Activated naive CD4-positive, alpha-beta T cell treated with anti-CD3 and anti-CD28 coated beads for 36 hours (primary cell): Measurements from ENCODE around the gene PRG2. TPM values are rescaled to one million over a fixed set of nuclear protein-coding genes. Genes with fewer than 3 reads are reported as not detected.
"Not testable (repeated sequence)": the region's sequence is repeated elsewhere in the genome, so short reads cannot be mapped to it uniquely, and the experiment has no call there.

Experiments used
- CTCF ChIA-PET: fragments of 350-600 bp; sonication (Branson Sonifier 250); formaldehyde crosslinking; loops from one replicate; lab custom pipeline; 2021; ENCODE audit warnings: antibody characterized with exemption; lab: Charles Lee
- DNase-seq: peaks from one replicate; pipeline ENCODE4 v3.0.0-alpha.2; 2020
- H3K27ac Mint-ChIP-seq: one replicate; pipeline ENCODE4 v1.8.0; 2021; ENCODE audit warnings: mild to moderate bottlenecking, mixed read lengths
- H3K27me3 Mint-ChIP-seq: one replicate; pipeline ENCODE4 v1.8.0; 2021; ENCODE audit warnings: low read depth, mixed read lengths
- H3K36me3 Mint-ChIP-seq: one replicate; pipeline ENCODE4 v1.8.0; 2021; ENCODE audit warnings: low read depth, mixed read lengths
- H3K4me1 Mint-ChIP-seq: one replicate; pipeline ENCODE4 v1.8.0; 2021; ENCODE audit warnings: low read depth, mixed read lengths
- H3K4me3 Mint-ChIP-seq: one replicate; pipeline ENCODE4 v1.8.0; 2021; ENCODE audit warnings: mild to moderate bottlenecking, moderate library complexity, mixed read lengths
- H3K9me3 Mint-ChIP-seq: one replicate; pipeline ENCODE4 v1.8.0; 2021; ENCODE audit warnings: mixed read lengths
- intact Hi-C: fragments of 100-400 bp; cut with micrococcal nuclease; formaldehyde crosslinking; loops from one replicate; pipeline ENCODE4 v1.15.1; 2023
- total RNA-seq, 2 experiments: library from RNA; stranded (reverse); gene quantifications; one replicate each; pipeline ENCODE4 v1.2.3, GENCODE V29; 2021

PRG2 gene
- total RNA-seq, 2 experiments from 2014 or later = 1.0 TPM

GRCh38 chr11:57374966-57375365 lies 15.5 kb downstream of the PRG2 start:
- no peaks in the 10 kb centered on the region for H3K9me3 Mint-ChIP-seq
- H3K4me3 Mint-ChIP-seq = no peak overlapping the region
- no peak overlapping the region for H3K27ac Mint-ChIP-seq
- H3K27me3 Mint-ChIP-seq = peaks cover 7% of the 10 kb centered on the region
- no peak for DNase-seq
- no peaks in the 10 kb centered on the region for H3K36me3 Mint-ChIP-seq
- intact Hi-C loops = no loop called here
- no peaks in the 10 kb centered on the region for H3K4me1 Mint-ChIP-seq
- CTCF ChIA-PET = no interaction called here

DNA sequence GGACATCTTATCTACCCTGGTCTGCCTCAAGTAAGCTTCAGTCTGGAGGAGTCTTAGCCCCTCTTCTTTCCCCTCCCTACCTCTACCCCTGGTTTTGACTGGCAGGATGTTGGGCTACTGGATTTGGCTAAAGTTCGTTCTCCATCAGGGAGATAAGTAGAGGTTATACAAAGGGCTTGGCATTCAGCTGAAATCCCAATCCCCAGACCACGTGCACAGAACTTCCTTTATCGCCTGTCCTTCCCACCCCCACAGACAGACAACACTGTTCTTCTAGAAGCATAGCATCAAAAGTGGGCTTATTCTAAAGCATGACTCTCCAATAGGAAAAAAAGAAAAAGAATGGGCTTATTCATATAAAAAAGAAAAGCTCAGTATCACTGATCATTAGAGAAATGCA lies 17.3 kb downstream of the PRG2 start:
- H3K27ac Mint-ChIP-seq = no peak overlapping the region
- H3K36me3 Mint-ChIP-seq = no peaks in the 10 kb centered on the region
- CTCF ChIA-PET = interaction anchor here (1.0 to 1.2 kb wide), 2 partner anchors 26 to 85 kb away, joined by 3 read pairs; no protein-coding TSS in a partner anchor
- no peaks in the 10 kb centered on the region for H3K9me3 Mint-ChIP-seq
- intact Hi-C loops = no loop called here
- peaks cover 3% of the 10 kb centered on the region for H3K27me3 Mint-ChIP-seq
- no peaks in the 10 kb centered on the region for H3K4me1 Mint-ChIP-seq
- no peak for DNase-seq
- H3K4me3 Mint-ChIP-seq = no peak overlapping the region

- DNase-seq = no peak
- Mint-ChIP-seq H3K4me3 (no peak overlapping the region), H3K9me3 (no peaks in the 10 kb centered on the region), H3K4me1 (no peaks in the 10 kb centered on the region), H3K36me3 (no peaks in the 10 kb centered on the region), H3K27ac (no peak overlapping the region), H3K27me3 (no peaks in the 10 kb centered on the region)
- intact Hi-C loops = no loop called here
- CTCF ChIA-PET = interaction anchor here (0.6 to 1.2 kb wide), 2 partner anchors 73 to 87 kb away, joined by 4 to 5 read pairs; no protein-coding TSS in a partner anchor
These were observed 19.5 kb downstream of the PRG2 start for GRCh38 chr11:57370941-57371340.

DNA sequence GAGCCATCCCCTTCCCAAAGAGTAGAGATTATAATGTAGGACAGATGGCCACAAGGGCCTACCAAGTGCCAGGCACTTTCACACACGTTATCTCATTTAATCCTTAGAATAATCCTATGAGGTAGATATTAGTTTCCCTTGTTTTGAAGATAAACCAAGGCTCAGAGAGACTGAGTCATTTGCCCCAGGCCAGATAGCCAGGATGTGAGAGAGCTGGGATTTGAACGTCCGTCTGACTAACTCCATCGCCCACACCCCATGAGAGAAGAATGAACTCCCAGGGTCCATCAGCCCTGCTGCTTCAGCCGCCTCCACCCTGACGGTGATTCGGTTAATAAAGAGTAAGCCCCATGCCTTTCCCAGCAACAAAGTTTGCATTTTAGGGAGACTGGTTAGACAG lies 20.2 kb downstream of the PRG2 start:
- CTCF ChIA-PET = interaction anchor here (1.2 kb wide), 1 partner anchor 88 kb away, joined by 5 read pairs; no protein-coding TSS in a partner anchor
- no peak for DNase-seq

DNA sequence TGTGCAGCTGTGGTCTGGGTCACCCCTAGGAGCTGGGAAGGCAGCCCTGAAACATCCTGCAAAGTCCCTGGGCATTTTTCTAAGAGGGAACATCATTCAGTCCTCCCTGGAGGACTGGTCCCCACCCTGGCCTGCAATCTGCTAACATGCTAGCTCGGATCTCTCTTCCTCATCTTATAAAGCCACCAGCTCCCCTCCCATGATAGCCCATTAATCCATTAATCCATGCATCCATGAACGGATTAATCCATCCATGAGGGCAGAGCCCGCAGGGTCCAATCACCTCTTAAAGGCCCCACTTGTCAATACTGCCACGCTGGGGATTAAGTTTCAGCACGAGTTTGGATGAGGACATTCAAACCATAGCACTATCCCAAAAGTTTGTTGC lies 21.6 kb downstream of the PRG2 start:
- DNase-seq = no peak
- Mint-ChIP-seq H3K9me3 (no peaks in the 10 kb centered on the region), H3K4me3 (no peak overlapping the region), H3K27me3 (no peaks in the 10 kb centered on the region), H3K36me3 (no peaks in the 10 kb centered on the region), H3K4me1 (no peaks in the 10 kb centered on the region), H3K27ac (no peak overlapping the region)
- intact Hi-C loops = no loop called here
- CTCF ChIA-PET = no interaction called here

More for the DNA sequence above, 20.2 kb downstream of the PRG2 start:
- H3K27ac Mint-ChIP-seq = no peak overlapping the region
- no peak overlapping the region for H3K4me3 Mint-ChIP-seq
- no peaks in the 10 kb centered on the region for H3K27me3 Mint-ChIP-seq
- intact Hi-C loops = no loop called here
- no peaks in the 10 kb centered on the region for H3K4me1 Mint-ChIP-seq
- H3K36me3 Mint-ChIP-seq = no peaks in the 10 kb centered on the region
- H3K9me3 Mint-ChIP-seq = no peaks in the 10 kb centered on the region

DNA sequence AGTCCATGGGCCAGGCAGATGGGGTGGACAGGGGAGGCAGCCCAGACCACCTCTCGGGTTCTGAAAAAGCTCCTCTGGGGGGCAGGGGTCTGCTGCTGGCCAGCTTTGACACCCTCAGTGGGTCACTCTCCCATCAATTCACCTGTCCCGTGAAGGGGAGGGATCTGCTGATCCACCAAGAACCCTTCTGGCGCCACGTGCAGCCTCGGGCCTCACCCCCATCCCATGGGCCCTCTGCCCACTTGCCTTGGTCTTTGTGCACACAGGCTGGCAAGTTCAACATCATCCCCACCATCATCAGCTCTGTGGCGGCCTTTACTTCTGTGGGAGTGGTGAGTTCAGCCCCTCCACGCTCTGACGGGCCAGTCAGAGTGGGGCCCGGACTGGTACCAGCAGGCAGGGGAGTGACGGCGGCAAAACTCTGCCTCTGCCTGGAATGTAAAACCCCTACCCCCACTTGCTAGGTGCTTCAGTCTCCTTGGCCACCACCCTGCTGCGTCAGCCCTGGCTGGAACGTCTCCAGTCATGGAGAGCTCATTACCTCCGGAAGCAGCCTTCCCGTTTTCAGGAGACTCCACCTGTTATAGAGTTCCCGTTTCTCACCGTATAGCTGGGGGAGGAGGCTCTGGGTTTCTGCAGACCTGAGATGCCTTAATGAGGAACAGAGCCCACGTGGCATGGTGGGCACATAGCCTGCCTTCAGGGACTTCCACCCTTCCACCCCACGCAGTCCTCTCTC lies 22.2 kb downstream of the PRG2 start:
- H3K27ac Mint-ChIP-seq = no peak overlapping the region
- DNase-seq = no peak
- H3K4me3 Mint-ChIP-seq = no peak overlapping the region
- no peaks in the 10 kb centered on the region for H3K27me3 Mint-ChIP-seq
- H3K9me3 Mint-ChIP-seq = no peaks in the 10 kb centered on the region
- CTCF ChIA-PET = interaction anchor here (1.4 kb wide), 1 partner anchor 89 kb away, joined by 3 read pairs; no protein-coding TSS in a partner anchor
- intact Hi-C loops = no loop called here
- H3K36me3 Mint-ChIP-seq = no peaks in the 10 kb centered on the region
- no peaks in the 10 kb centered on the region for H3K4me1 Mint-ChIP-seq

GRCh38 chr11:57364851-57365660 lies 25.4 kb downstream of the PRG2 start:
- Mint-ChIP-seq H3K4me3 (no peak overlapping the region), H3K36me3 (no peaks in the 10 kb centered on the region), H3K27me3 (peaks cover 5% of the 10 kb centered on the region), H3K9me3 (no peaks in the 10 kb centered on the region), H3K4me1 (no peaks in the 10 kb centered on the region), H3K27ac (no peak overlapping the region)
- intact Hi-C loops = no loop called here
- CTCF ChIA-PET = interaction anchor here (0.8 kb wide), 1 partner anchor 92 kb away, joined by 5 read pairs; no protein-coding TSS in a partner anchor
- DNase-seq = no peak

DNA sequence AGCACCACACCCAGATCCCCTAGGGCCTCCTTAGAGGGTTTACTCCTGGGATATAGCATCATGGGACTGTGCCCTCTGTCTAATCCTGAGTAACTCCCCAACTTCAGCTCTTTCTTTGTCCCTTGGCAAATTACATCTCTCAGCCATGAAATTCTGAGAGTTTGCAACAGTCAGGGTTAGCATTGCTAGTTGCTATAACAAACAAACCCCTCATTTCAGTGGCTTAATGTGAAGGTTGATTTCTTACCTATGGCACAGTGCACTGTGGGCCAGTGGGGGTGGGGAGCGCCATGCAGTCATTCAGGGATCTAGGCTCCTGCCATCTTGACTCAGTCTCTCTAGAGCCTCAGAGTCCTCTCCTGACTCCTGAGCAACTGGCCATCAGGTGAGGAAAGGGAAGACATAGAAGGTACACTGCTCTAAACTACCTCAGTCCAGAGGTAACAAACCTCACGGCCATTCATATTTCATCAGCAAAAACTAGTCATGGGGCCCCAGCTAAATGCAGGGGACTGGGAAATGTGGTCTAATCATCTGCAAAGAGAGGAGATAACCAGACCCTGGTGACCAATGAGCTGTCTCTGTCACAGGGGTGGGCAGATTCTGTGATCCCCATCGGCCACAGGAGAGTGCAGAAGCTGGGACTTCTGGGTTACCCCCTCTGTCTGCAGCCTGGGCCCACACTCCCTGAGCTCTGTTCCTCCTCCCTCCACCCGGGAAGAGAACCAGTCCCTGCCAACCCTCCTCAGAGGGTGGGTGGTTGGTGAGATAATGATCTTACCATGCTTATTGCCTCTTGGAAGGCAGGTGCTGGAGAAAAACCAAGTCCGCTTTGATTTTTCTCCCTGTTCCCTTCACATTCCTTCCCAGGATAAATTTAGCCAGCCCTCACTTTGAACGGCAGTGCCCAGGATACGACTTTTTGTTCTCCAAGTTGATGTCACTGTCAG lies 27.0 kb downstream of the PRG2 start:
- no peak overlapping the region for H3K4me3 Mint-ChIP-seq
- H3K27me3 Mint-ChIP-seq = peaks cover 5% of the 10 kb centered on the region
- no peak for DNase-seq
- H3K27ac Mint-ChIP-seq = no peak overlapping the region
- no peaks in the 10 kb centered on the region for H3K9me3 Mint-ChIP-seq
- CTCF ChIA-PET = interaction anchor here (0.7 to 1.8 kb wide), 5 partner anchors 13 to 120 kb away, joined by 3 to 8 read pairs (median 5); no protein-coding TSS in a partner anchor
- intact Hi-C loops = no loop called here
- no peaks in the 10 kb centered on the region for H3K36me3 Mint-ChIP-seq
- no peaks in the 10 kb centered on the region for H3K4me1 Mint-ChIP-seq

DNA sequence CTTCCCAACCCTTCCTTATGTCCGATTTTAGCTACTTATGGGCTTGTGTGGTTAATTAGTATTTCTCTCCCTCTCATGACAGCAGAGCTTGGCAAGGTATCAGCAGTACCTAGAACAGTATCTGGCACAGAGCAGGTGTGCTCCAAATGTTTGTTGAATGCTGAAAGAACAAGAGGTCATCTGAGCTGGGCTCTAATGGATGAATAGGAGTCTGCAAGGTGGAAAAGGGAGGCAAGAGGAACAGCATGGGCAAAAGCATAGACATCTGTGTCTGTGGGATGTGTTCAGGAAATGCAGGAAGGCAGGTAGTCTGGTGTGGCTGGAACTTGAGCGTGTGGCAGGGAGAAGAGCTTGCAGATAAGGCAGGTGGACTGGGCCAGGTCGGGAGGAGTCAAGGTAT lies 28.5 kb downstream of the PRG2 start:
- intact Hi-C loops = no loop called here
- no peaks in the 10 kb centered on the region for H3K4me1 Mint-ChIP-seq
- no peaks in the 10 kb centered on the region for H3K36me3 Mint-ChIP-seq
- no peak overlapping the region for H3K4me3 Mint-ChIP-seq
- no peak for DNase-seq
- no peaks in the 10 kb centered on the region for H3K9me3 Mint-ChIP-seq
- H3K27ac Mint-ChIP-seq = no peak overlapping the region
- CTCF ChIA-PET = interaction anchor here (0.9 to 1.8 kb wide), 6 partner anchors 11 to 164 kb away, joined by 3 to 8 read pairs (median 4); no protein-coding TSS in a partner anchor
- peaks cover 5% of the 10 kb centered on the region for H3K27me3 Mint-ChIP-seq

DNA sequence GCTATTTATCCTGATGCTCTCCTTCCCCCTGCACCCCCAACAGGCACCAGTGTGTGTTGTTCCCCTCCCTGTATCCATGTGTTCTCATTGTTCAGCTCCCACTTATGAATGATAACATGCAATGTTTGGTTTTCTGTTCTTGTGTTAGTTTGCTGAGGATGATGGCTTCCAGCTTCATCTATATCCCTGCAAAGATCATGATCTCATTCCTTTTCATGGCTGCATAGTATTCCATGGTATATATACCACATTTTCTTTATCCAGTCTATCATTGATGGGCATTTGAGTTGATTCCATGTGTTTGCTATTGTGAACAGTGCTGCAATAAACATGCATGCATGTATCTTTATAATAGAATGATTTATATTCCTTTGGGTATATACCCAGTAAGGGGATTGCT lies 29.0 kb downstream of the PRG2 start:
- H3K27me3 Mint-ChIP-seq, DNase-seq: not testable (repeated sequence)

DNA sequence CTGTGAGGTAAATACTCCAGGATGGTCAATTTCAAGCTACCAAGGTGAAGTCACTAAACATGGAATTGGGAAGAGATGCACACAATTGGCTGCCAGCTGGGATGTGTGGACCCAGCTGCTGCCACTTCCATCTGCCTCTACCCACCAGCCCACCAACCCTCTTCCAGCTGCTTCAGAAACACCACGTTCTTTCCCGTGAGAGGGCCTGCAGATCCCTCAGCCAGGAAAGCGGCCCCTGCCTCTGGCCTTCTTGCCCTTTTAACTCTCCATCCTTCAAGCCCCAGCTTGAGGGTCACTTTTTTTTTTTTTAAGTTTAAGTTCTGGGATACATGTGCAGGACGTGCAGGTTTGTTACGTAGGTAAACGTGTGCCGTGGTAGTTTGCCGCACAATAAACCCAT lies 29.5 kb downstream of the PRG2 start:
- H3K27me3 Mint-ChIP-seq = peaks cover 7% of the 10 kb centered on the region
- CTCF ChIA-PET = interaction anchor here (0.6 to 2.5 kb wide), 6 partner anchors 11 to 1153 kb away, joined by 3 to 9 read pairs (median 6); no protein-coding TSS in a partner anchor
- no peaks in the 10 kb centered on the region for H3K4me1 Mint-ChIP-seq

More for the DNA sequence above, 29.0 kb downstream of the PRG2 start:
- intact Hi-C loops, H3K36me3 Mint-ChIP-seq, H3K4me1 Mint-ChIP-seq, H3K9me3 Mint-ChIP-seq, H3K4me3 Mint-ChIP-seq, H3K27ac Mint-ChIP-seq: not testable (repeated sequence)
- CTCF ChIA-PET = interaction anchor here (1.4 to 2.3 kb wide), 5 partner anchors 11 to 155 kb away, joined by 5 to 9 read pairs (median 7); no protein-coding TSS in a partner anchor

More for the DNA sequence above, 29.5 kb downstream of the PRG2 start:
- no peak for DNase-seq
- Mint-ChIP-seq H3K36me3 (no peaks in the 10 kb centered on the region), H3K27ac (no peak overlapping the region), H3K4me3 (no peak overlapping the region), H3K9me3 (no peaks in the 10 kb centered on the region)
- intact Hi-C loops = no loop called here
